ENCODE data around the gene AADAT. TPM values are rescaled to one million over a fixed set of nuclear protein-coding genes. Genes with fewer than 3 reads are reported as not detected.

The AADAT gene
- total and polyA plus RNA-seq, 2 of the 8 experiments (the other 6 are each of a cell fraction or from before 2014, with no cell fraction given) = 6.1 to 7.7 TPM

DNA sequence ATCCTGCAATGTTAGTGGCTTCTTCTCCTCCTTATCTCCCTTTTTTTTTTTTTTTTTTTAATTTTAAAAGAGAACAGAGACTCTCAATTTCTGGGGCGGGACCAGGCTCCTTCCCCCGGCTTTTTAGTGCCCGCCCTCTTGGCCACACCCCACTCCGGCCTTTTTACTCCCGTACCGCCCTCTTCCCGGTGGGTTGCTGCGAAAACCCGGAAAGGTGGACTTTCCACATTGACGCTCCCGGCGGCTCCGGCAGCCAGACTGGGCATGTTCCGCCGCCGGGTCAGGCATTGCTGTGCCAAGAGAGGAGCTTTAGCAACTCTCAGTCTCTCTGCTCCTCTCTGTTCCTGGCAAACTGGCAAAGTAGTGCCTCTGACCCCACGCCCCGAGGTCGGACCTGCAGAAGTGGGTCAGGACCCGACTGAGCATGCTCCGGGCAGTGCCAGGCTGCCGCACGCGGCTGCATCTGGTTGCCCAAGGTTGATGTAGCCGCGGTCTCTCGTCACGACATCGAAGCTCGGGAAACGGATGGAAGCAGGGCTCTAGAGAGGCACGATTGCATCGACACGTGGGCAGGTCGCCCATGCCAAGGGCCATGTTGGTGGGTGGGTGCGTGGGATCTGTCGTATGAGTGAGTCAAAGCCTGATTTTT lies 62.5 kb downstream of the AADAT start:
- peak overlapping the region; percentile 62 for H3K56ac ChIP-seq (replicated peaks; ENCODE audit: insufficient read length, low read depth, low read length)
- no peak overlapping the region for H2BK120ac ChIP-seq (replicated peaks; ENCODE audit: low read depth, low read length)
- no peaks in the 10 kb centered on the region for H3K9me3 ChIP-seq (ENCODE audit: insufficient read depth in 2 of 2, low read depth in 1 of 2, low read length in 1 of 2)
- H4K5ac ChIP-seq (ENCODE audit: insufficient read length, low read depth, low read length) = peak overlapping the region; percentile 75
- H3K27ac ChIP-seq (ENCODE audit: low read depth, low read length) = no peak overlapping the region
- H3K79me1 ChIP-seq (ENCODE audit: low read depth, low read length) = no peaks in the 10 kb centered on the region; the same call in 1 of the 2 replicates
- no peaks in the 10 kb centered on the region for H4K20me1 ChIP-seq (replicated peaks in 1 of 2; ENCODE audit: control insufficient read depth in 1 of 2, insufficient read depth in 2 of 2, low read length in 2 of 2)
- H3K4me2 ChIP-seq (ENCODE audit: insufficient read depth in 1 of 2, low read depth in 2 of 2, low read length in 2 of 2) = peak overlapping the region; percentile 67 to 92
- H3K4ac ChIP-seq (replicated peaks; ENCODE audit: insufficient read length, low read depth, low read length) = peak overlapping the region; percentile 82
- no peaks in the 10 kb centered on the region for H3K36me3 ChIP-seq (ENCODE audit: control insufficient read depth in 2 of 4, insufficient read depth in 4 of 4, low read length in 3 of 4)
- H4K8ac ChIP-seq (ENCODE audit: extremely low read depth, insufficient read depth, low read length) = peak overlapping the region; percentile 90; the same call in 1 of the 2 replicates
- H3K23ac ChIP-seq (ENCODE audit: insufficient read length) = no peak overlapping the region
- peak overlapping the region in 2 of 4 experiments; percentile 45 to 53; a peak in 4 of 7 replicates for H3K9ac ChIP-seq (replicated peaks in 1 of 4; ENCODE audit: extremely low read depth in 1 of 4, low read depth in 3 of 4, low read length in 3 of 4)
- peak overlapping the region; percentile 71 to 98 (median 78) for H3K4me3 ChIP-seq (ENCODE audit: extremely low read depth in 1 of 4, insufficient read depth in 2 of 4, low read depth in 3 of 4, low read length in 4 of 4)
- peak overlapping the region; percentile 25; the same call in 1 of the 2 replicates for H2BK15ac ChIP-seq (ENCODE audit: low read length)
- H3K23me2 ChIP-seq (ENCODE audit: low read depth, low read length) = peaks cover 9% of the 10 kb centered on the region; the same call in 1 of the 2 replicates
- no peak overlapping the region for H2BK20ac ChIP-seq (ENCODE audit: low read length)
- H3K27me3 ChIP-seq (replicated peaks in 1 of 4; ENCODE audit: control insufficient read depth in 3 of 4, extremely low read depth in 1 of 4, insufficient read depth in 3 of 4, low read length in 3 of 4) = peaks cover 4 to 29% (median 22%) of the 10 kb centered on the region in 4 experiments
- peak overlapping the region; percentile 66 for H4K91ac ChIP-seq (replicated peaks; ENCODE audit: insufficient read length, low read length)
- DNase-seq (ENCODE audit: low read depth in 1 of 2, low spot score in 2 of 2) = peak; percentile 72 to 98
- H2AFZ ChIP-seq (ENCODE audit: low read length) = peak overlapping the region; percentile 99
- FAIRE-seq = no peak
- H3K18ac ChIP-seq (ENCODE audit: extremely low read depth, low read length) = peak overlapping the region; percentile 78
- H3K79me2 ChIP-seq (ENCODE audit: control insufficient read depth in 1 of 2, insufficient read depth in 2 of 2, low read length in 2 of 2) = no peaks in the 10 kb centered on the region
- no peak overlapping the region; the same call in 1 of the 2 replicates for H2BK5ac ChIP-seq (ENCODE audit: low read depth, low read length)
- H3K14ac ChIP-seq (ENCODE audit: insufficient read length) = no peak overlapping the region
- H2BK12ac ChIP-seq (ENCODE audit: low read depth, low read length) = peak overlapping the region; percentile 62; the same call in 1 of the 2 replicates
- WGBS, 2 experiments (ENCODE audit: extremely low coverage in 1 of 2, insufficient coverage in 1 of 2, insufficient read length in 1 of 2, insufficient replicate concordance in 2 of 2, low coverage in 1 of 2, low lambda C conversion rate in 2 of 2, missing lambda C conversion rate in 1 of 2) = 13% methylated on average over 34 of the region's 37 CpGs; no CpG with 5 or more reads in 1 of the 2 experiments
- H3K4me1 ChIP-seq (replicated peaks in 1 of 4; ENCODE audit: control insufficient read depth in 3 of 4, insufficient read depth in 4 of 4, low read length in 3 of 4) = peaks cover 0 to 3% (median 3%) of the 10 kb centered on the region in 4 experiments; a peak in 4 of 7 replicates
- CTCF ChIA-PET (ENCODE audit: partially characterized antibody) = interaction anchor here (0.9 to 6.5 kb wide), 2 partner anchors 109 to 217 kb away, joined by 3 to 39 read pairs; no protein-coding TSS in a partner anchor
- POLR2A ChIA-PET (ENCODE audit: partially characterized antibody) = interaction anchor here (0.8 to 1.1 kb wide), 4 partner anchors 29 to 204 kb away, joined by 3 read pairs; partner anchors contain the start of gene AADAT
- no peak overlapping the region for H2AK5ac ChIP-seq (ENCODE audit: low read depth, low read length)
- no peak for TF ChIP-seq CEBPB (IDR thresholded peaks at IDR 0.05; ENCODE audit: low read depth, low read length)
- TF ChIP-seq BCL11A (IDR thresholded peaks at IDR 0.05; ENCODE audit: low read depth in 2 of 2, low read length in 2 of 2) = no peak
- no peak; the same call in 1 of the 2 replicates for TF ChIP-seq GABPA (IDR thresholded peaks at IDR 0.05; ENCODE audit: borderline replicate concordance, insufficient read depth, low read length)
- TF ChIP-seq, protein P1, sequence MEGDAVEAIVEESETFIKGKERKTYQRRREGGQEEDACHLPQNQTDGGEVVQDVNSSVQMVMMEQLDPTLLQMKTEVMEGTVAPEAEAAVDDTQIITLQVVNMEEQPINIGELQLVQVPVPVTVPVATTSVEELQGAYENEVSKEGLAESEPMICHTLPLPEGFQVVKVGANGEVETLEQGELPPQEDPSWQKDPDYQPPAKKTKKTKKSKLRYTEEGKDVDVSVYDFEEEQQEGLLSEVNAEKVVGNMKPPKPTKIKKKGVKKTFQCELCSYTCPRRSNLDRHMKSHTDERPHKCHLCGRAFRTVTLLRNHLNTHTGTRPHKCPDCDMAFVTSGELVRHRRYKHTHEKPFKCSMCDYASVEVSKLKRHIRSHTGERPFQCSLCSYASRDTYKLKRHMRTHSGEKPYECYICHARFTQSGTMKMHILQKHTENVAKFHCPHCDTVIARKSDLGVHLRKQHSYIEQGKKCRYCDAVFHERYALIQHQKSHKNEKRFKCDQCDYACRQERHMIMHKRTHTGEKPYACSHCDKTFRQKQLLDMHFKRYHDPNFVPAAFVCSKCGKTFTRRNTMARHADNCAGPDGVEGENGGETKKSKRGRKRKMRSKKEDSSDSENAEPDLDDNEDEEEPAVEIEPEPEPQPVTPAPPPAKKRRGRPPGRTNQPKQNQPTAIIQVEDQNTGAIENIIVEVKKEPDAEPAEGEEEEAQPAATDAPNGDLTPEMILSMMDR (IDR thresholded peaks at IDR 0.05; ENCODE audit: control extremely low read depth in 1 of 3, insufficient read depth in 1 of 3, low read depth in 1 of 3, low read length in 3 of 3) = no peak
- no peak for TF ChIP-seq CBX5 (IDR thresholded peaks at IDR 0.05; ENCODE audit: low read depth, low read length)
- TF ChIP-seq EZH2 (IDR thresholded peaks at IDR 0.05; ENCODE audit: low read depth, low read length, severe bottlenecking) = no peak
- peak; percentile 98 for TF ChIP-seq KDM4A (IDR thresholded peaks at IDR 0.05; ENCODE audit: low read depth, low read length, severe bottlenecking)
- no peak for TF ChIP-seq HDAC6 (IDR thresholded peaks at IDR 0.05; ENCODE audit: low read depth, low read length)
- peak; percentile 51; the same call in 1 of the 2 replicates for TF ChIP-seq YY1 (IDR thresholded peaks at IDR 0.05; ENCODE audit: low read depth, low read length)

All from H1 (cell line).